Thymus (tissue), 14 donors: ENCODE measurements around the gene B3GNT7. TPM values are rescaled to one million over a fixed set of nuclear protein-coding genes. Genes with fewer than 3 reads are reported as not detected.
"Not testable (repeated sequence)": the region's sequence is repeated elsewhere in the genome, so short reads cannot be mapped to it uniquely, and the experiment has no call there.

Source experiments
- DNase-seq, 9 donors: peaks; one replicate each; pipeline ENCODE4 v3.0.0-alpha.2; 2013; ENCODE audit warnings: low spot score in 9 of 9, low read depth in 6 of 9, missing footprints in 1 of 9
- H3K27ac ChIP-seq, 2 donors: one replicate each; pipeline ENCODE4 v1.5.1; 2013; ENCODE audit warnings: control low read depth in 1 of 2, low read depth in 1 of 2, low read length in 1 of 2, mild to moderate bottlenecking in 1 of 2, moderate library complexity in 1 of 2
- H3K27me3 ChIP-seq, 2 donors: one replicate each; pipeline ENCODE4 v1.5.1; 2013; ENCODE audit warnings: low read length in 1 of 2; ENCODE audit not compliant: control insufficient read depth in 2 of 2, insufficient read depth in 1 of 2
- H3K36me3 ChIP-seq, 2 donors: one replicate each; pipeline ENCODE4 v1.5.1; 2013; ENCODE audit warnings: low read length in 1 of 2, mild to moderate bottlenecking in 1 of 2, moderate library complexity in 1 of 2; ENCODE audit not compliant: control insufficient read depth in 2 of 2, insufficient read depth in 2 of 2
- H3K4me1 ChIP-seq, 2 donors: one replicate each; pipeline ENCODE4 v1.5.1; 2013; ENCODE audit warnings: low read length in 2 of 2; ENCODE audit not compliant: control insufficient read depth in 2 of 2, insufficient read depth in 2 of 2
- H3K4me3 ChIP-seq, 2 donors: one replicate each; pipeline ENCODE4 v1.5.1; 2013; ENCODE audit warnings: low read length in 2 of 2, control low read depth in 1 of 2, mild to moderate bottlenecking in 1 of 2
- H3K9me3 ChIP-seq, 2 donors: one replicate each; pipeline ENCODE4 v1.5.1; 2013; ENCODE audit warnings: low read length in 1 of 2, mild to moderate bottlenecking in 1 of 2; ENCODE audit not compliant: control insufficient read depth in 2 of 2, insufficient read depth in 1 of 2
- WGBS: extraction: QIAGEN DNeasy Blood & Tissue Kit; methylation state at CpG from one replicate; pipeline ENCODE4 v1.1.7; 2013; 5-methylcytosine and 5-hydroxymethylcytosine counted together
- long read RNA-seq, 10 donors: transcript quantifications; one replicate each; lab custom pipeline, GENCODE V29; 2026
- polyA plus RNA-seq: library from polyadenylated mRNA; stranded (reverse); fragments of 200-250 nt; gene quantifications from one replicate; pipeline ENCODE4 v1.2.3, GENCODE V29; 2013
- total RNA-seq: library from RNA; stranded (reverse); fragments of 120-200 nt; gene quantifications from one replicate; pipeline ENCODE4 v1.2.4, GENCODE V29; 2013
- donor health status: healthy.

The B3GNT7 gene, protein sequence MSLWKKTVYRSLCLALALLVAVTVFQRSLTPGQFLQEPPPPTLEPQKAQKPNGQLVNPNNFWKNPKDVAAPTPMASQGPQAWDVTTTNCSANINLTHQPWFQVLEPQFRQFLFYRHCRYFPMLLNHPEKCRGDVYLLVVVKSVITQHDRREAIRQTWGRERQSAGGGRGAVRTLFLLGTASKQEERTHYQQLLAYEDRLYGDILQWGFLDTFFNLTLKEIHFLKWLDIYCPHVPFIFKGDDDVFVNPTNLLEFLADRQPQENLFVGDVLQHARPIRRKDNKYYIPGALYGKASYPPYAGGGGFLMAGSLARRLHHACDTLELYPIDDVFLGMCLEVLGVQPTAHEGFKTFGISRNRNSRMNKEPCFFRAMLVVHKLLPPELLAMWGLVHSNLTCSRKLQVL
- total RNA-seq (2.2 TPM), polyA plus RNA-seq (1.8 TPM)
- long read RNA-seq, donor 1: 0 reads
- long read RNA-seq, donor 2, partial matches to known transcripts: 0 of 1 reads
- long read RNA-seq, donor 2, other reads (novel, unspliced or antisense): 0 of 1 reads
- long read RNA-seq, donor 3: 0 reads
- long read RNA-seq, donor 4, partial matches to known transcripts: 0 of 3 reads
- long read RNA-seq, donor 4, other reads (novel, unspliced or antisense): 0 of 3 reads
- long read RNA-seq, donor 5, partial matches to known transcripts: 0 of 1 reads
- long read RNA-seq, donor 5, other reads (novel, unspliced or antisense): 0 of 1 reads
- long read RNA-seq, donor 6: 0 reads
- long read RNA-seq, donor 7, partial matches to known transcripts: 0 of 1 reads
- long read RNA-seq, donor 7, other reads (novel, unspliced or antisense): 0 of 1 reads
- long read RNA-seq, donor 8, partial matches to known transcripts: 0 of 1 reads
- long read RNA-seq, donor 8, other reads (novel, unspliced or antisense): 0 of 1 reads
- long read RNA-seq, donor 9: 0 reads
- long read RNA-seq, donor 10, partial matches to known transcripts: 0 of 1 reads
- long read RNA-seq, donor 10, other reads (novel, unspliced or antisense): 0 of 1 reads

DNA sequence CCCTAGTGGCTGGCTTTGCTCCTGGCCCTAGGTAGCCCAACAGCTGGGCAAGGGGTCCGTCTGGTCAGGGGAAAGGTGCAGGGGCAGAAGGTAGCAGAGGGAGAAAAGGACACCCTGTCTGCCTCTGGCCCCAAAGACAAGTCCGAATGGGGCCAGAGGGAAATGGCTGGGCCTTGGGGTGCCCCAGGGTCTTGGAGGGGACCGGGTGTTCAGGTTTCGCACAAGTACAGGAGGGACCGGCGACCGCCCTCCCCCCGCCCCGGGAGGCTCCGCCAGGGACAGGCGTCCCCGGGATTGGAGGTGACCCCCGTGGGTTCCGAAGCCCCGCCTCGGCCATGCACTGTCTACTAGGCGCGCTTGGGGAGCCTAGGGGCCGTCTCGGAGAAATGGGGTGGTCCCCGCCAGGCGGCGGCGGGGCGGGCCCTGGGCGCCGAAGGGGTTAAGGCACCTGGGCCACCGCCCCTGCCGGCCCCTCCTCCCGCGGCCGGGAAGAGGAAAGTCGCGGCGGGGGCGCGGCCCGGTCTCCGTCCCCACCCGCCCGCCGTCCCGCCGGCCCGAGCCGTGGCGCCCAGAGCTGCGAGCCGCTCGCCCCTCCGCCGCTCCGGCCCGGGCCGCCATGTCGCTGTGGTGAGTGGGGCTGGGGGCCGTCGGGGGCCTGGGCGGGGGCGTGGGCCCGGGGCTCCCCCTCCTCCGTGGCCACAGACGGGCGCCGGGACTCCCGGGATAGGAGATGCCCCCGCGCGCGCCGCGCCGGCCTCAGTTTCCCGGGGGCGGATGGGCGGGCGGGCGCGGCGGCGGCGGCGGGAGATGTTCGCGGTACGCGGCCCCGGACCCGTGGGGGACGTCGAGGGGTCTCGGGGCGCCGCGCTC, at the start of gene B3GNT7:
Gene B3GNT7 (plus strand): TSS at position 523 of the 870 bp plus-strand sequence. CDS start 94 bp downstream, at position 617.
- Histone ChIP-seq H3K27me3 (peaks cover 28 to 44% of the 10 kb centered on the region in 2 donors), H3K4me1 (peaks cover 0 to 49% of the 10 kb centered on the region in 2 donors), H3K27ac (peak within 1 kb of the TSS in 1 of 2 donors; percentile 3), H3K9me3 (no peaks in the 10 kb centered on the region), H3K36me3 (no peaks in the 10 kb centered on the region), H3K4me3 (peak within 1 kb of the TSS in 1 of 2 donors; percentile 50)
- WGBS: 7% methylated on average over 95 of the region's 95 CpGs
- DNase-seq: no peak

DNA sequence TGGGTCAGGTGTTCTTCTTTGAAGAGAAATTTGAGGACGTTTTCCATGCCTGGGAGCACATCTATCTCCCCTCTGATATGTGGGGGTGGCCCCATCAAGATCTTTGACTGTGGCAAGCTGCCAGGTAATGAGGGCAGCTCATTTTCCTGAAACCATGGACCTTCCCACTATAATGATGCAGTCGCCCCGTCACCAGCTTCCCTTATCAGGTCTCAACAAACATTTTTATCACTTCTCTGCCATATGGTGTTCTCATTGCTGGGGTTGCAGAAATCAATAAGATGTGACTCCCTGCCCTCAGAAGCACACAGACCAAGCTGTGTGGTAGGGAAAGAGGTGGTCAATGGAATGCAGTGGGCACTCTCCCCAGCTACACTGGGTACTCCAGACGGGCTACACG, 48.4 kb upstream of the B3GNT7 start:
- H3K27me3 ChIP-seq: no peaks in the 10 kb centered on the region
- no peak overlapping the region for H3K4me3 ChIP-seq
- no peaks in the 10 kb centered on the region for H3K36me3 ChIP-seq
- 94% methylated on average over 5 of the region's 5 CpGs for WGBS
- no peak overlapping the region for H3K27ac ChIP-seq
- H3K9me3 ChIP-seq: no peaks in the 10 kb centered on the region
- no peaks in the 10 kb centered on the region for H3K4me1 ChIP-seq
- DNase-seq: no peak

DNA sequence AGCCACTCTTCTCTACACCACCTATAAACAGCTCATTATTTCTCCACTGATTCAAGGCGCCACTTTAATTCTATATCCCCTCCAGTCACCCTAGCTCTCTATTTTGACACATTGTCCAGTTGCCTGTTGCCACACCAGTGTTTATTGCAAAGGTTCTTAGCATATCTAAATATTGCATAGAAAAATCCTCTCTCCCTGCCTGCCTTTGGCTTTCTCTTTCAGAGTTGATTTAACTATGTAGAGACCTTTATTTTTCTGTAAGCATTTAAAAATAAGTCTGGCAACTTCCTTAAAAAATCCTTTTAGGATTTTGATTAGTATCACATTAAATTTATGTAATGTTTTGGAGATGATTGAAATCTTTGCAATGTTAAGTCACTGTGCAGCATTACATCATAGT, 47.9 kb upstream of the B3GNT7 start:
- Histone ChIP-seq H3K9me3 (no peaks in the 10 kb centered on the region), H3K4me1 (no peaks in the 10 kb centered on the region), H3K4me3 (no peak overlapping the region), H3K27ac (no peak overlapping the region), H3K27me3 (no peaks in the 10 kb centered on the region), H3K36me3 (no peaks in the 10 kb centered on the region)
- WGBS: 100% methylated on average over 1 of the region's 1 CpG
- no peak for DNase-seq

DNA sequence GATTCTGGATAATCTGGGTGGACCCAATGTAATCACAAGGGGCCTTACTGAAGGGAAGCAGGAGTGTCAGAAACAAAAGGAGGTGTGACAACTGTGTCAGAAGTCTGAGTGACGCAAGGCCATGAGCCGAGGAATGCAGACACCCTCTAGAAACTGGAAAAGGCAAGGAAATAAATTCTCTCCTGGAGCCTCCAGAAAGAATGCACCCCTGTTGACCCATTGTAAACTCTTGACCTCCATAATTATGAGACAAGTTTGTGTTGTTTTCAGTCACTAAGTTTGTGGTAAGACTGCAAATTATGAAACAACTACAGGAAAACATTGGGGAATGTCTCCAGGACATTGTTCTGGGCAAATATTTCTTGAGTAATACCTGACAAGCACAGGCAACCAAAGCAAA, 47.3 kb upstream of the B3GNT7 start:
- Histone ChIP-seq H3K4me3 (no peak overlapping the region), H3K4me1 (no peaks in the 10 kb centered on the region), H3K27me3 (no peaks in the 10 kb centered on the region), H3K36me3 (no peaks in the 10 kb centered on the region), H3K27ac (no peak overlapping the region), H3K9me3 (no peaks in the 10 kb centered on the region)
- no peak for DNase-seq
- WGBS: 97% methylated on average over 2 of the region's 2 CpGs

DNA sequence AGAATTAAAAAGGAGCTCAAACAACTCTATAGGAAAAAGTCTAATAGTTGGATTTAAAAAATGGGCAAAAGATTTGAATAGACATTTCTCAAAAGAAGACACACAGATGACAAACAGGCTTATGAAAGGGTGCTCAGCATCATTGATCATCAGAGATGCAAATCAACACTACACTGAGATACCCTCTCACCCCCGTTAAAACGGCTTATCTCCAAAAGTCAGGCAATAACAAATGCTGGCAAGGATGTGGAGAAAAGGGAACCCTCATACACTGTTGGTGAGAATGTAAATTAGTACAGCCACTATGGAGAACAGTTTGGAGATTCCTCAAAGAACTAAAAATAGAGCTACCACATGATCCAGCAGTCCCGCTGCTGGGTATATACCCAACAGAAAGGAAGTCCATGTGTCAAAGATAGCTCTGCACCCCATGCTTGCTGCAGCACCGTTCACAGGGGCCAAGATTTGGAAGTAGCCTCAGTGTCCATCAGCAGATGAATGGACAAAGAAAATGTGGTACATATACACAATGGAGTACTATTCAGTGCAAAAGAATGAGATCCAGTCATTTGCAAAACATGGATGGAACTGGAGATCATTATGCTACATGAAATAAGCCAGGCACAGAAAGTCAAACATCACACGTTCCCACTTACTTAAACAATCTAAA, 46.7 kb upstream of the B3GNT7 start:
- WGBS: 63% methylated on average over 5 of the region's 5 CpGs
- DNase-seq: no peak
- Histone ChIP-seq H3K4me3 (no peak overlapping the region), H3K27me3 (no peaks in the 10 kb centered on the region), H3K4me1 (no peaks in the 10 kb centered on the region), H3K27ac (no peak overlapping the region), H3K36me3 (no peaks in the 10 kb centered on the region), H3K9me3 (no peaks in the 10 kb centered on the region)

DNA sequence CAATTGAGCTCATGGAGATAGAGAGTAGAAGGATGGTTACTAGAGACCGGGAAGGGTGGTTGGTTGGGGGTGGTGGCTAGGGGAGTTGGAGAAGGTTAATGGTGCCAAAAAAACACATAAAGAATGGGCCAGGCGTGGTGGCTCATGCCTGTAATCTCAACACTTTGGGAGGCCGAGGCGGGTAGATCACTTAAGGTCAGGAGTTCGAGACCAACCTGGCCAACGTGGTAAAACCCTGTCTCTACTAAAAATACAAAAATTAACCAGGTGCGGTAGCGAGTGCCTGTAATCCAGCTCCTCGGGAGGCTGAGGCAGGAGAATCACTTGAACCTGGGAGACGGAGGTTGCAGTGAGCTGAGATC, 46.2 kb upstream of the B3GNT7 start:
- DNase-seq, H3K9me3 ChIP-seq, H3K4me3 ChIP-seq, H3K27ac ChIP-seq, H3K27me3 ChIP-seq, H3K4me1 ChIP-seq, H3K36me3 ChIP-seq: not testable (repeated sequence)
- 95% methylated on average over 10 of the region's 10 CpGs for WGBS

DNA sequence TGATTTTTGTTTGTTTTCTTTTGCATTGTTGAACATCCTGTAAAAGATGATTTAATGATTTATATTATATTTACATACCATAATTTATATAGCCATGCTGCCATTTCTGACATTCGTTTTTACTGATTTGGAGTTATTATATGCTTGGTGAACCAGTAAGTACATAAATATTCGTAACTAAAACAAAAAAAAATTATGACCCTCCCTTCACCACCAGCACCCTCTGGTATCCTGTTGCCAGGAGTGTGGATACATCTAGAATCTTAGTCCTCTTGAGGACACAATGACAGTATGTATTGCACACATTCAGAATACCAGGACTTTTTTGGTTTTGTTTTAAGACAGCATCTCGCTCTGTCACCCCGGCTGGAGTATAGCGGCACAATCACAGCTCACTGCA, 43.9 kb upstream of the B3GNT7 start:
- no peak overlapping the region for H3K27ac ChIP-seq
- DNase-seq: no peak
- H3K36me3 ChIP-seq: no peaks in the 10 kb centered on the region
- peaks cover 0 to 2% of the 10 kb centered on the region in 2 donors for H3K4me1 ChIP-seq
- 88% methylated on average over 5 of the region's 5 CpGs for WGBS
- no peaks in the 10 kb centered on the region for H3K27me3 ChIP-seq
- H3K4me3 ChIP-seq: no peak overlapping the region
- H3K9me3 ChIP-seq: no peaks in the 10 kb centered on the region

DNA sequence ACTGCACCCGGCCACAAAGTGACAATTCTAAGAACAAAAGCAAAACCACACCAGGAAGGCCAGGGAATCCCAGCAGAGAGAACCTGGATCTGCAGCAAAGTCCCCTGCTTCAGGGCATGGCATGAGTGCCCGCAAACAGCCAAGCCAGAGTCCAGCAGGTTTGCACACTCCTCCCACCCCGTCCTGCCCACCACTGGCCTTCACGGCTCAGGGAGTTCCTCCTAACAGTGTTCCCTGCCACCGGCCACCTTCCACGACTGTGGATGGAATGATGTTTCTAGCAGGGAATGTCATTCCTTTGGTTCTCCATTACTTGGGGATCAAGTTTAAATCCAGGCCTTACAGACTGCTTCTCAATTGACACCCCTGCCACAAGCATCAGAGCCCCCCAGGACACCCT, 42.0 kb upstream of the B3GNT7 start:
- no peak for DNase-seq
- Histone ChIP-seq H3K27ac (no peak overlapping the region), H3K4me1 (peaks cover 0 to 2% of the 10 kb centered on the region in 2 donors), H3K27me3 (no peaks in the 10 kb centered on the region), H3K9me3 (no peaks in the 10 kb centered on the region), H3K36me3 (no peaks in the 10 kb centered on the region), H3K4me3 (no peak overlapping the region)
- WGBS: 98% methylated on average over 5 of the region's 6 CpGs
